ENCODE measurements around the gene TTLL8.
"Not testable (repeated sequence)": the region's sequence is repeated elsewhere in the genome, so short reads cannot be mapped to it uniquely, and the experiment has no call there.

TTLL8 gene

DNA sequence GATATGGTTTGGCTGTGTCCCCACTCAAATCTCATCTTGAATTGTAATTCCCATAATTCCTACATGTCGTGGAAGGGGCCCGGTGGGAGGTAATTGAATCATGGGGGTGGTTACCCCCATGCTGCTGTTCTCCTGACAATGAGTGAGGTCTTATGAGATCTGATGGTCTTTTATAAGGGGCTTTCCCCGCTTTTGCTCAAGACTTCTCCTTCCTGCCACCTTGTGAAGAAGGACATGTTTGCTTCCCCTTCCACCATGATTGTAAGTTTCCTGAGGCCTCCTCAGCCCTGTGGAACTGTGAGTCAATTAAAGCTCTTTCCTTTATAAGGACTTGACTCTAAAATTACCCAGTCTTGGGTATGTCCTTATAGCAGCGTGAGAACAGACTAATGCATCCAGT lies 28.9 kb upstream of the TTLL8 start:
- H3K4me1 ChIP-seq (ENCODE audit: control insufficient read depth, insufficient read depth, low read length); CTCF ChIA-PET; H3K36me3 ChIP-seq (ENCODE audit: control insufficient read depth in 2 of 2, insufficient read depth in 1 of 2, low read length in 2 of 2); H3K27ac ChIP-seq (ENCODE audit: extremely low read depth, low read depth, low read length); H3K9me3 ChIP-seq (ENCODE audit: control insufficient read depth, insufficient read depth, low read depth, low read length); POLR2A ChIA-PET; H3K4me3 ChIP-seq (ENCODE audit: low read depth, low read length): not testable (repeated sequence)
- TF ChIP-seq SETDB1 (IDR thresholded peaks at IDR 0.05; ENCODE audit: insufficient read length, low read length) (peak; percentile 86), ZSCAN5A (tag by site-specific recombination; IDR thresholded peaks at IDR 0.05) (peak; percentile 78; the same call in 1 of the 2 replicates)

GRCh38 chr22:50086526-50086925 lies 28.4 kb upstream of the TTLL8 start:
- Histone ChIP-seq H3K27ac (ENCODE audit: extremely low read depth, low read depth, low read length) (no peak overlapping the region), H3K9me3 (ENCODE audit: control insufficient read depth, insufficient read depth, low read depth, low read length) (no peaks in the 10 kb centered on the region), H3K4me3 (ENCODE audit: low read depth, low read length) (no peak overlapping the region), H3K36me3 (ENCODE audit: control insufficient read depth in 2 of 2, insufficient read depth in 1 of 2, low read length in 2 of 2) (no peaks in the 10 kb centered on the region), H3K4me1 (ENCODE audit: control insufficient read depth, insufficient read depth, low read length) (no peaks in the 10 kb centered on the region)
- POLR2A ChIA-PET = no interaction called here
- TF ChIP-seq RBAK (tag by site-specific recombination; IDR thresholded peaks at IDR 0.05) (no peak), ZBTB8A (tag by site-specific recombination; IDR thresholded peaks at IDR 0.05) (no peak), TRIM28 (IDR thresholded peaks at IDR 0.05; ENCODE audit: borderline replicate concordance, low read length) (no peak), ZNF174 (tag by site-specific recombination; IDR thresholded peaks at IDR 0.05) (no peak), SCRT2 (tag by site-specific recombination; IDR thresholded peaks at IDR 0.05) (no peak), ZNF626 (tag by site-specific recombination; IDR thresholded peaks at IDR 0.05) (no peak), ZNF580 (tag by site-specific recombination; IDR thresholded peaks at IDR 0.05) (no peak), ZNF146 (tag by site-specific recombination; IDR thresholded peaks at IDR 0.05) (no peak), ZNF558 (tag by site-specific recombination; IDR thresholded peaks at IDR 0.05) (no peak)
- CTCF ChIA-PET = no interaction called here

- Histone ChIP-seq H3K4me1 (ENCODE audit: control insufficient read depth, insufficient read depth, low read length) (no peaks in the 10 kb centered on the region), H3K9me3 (ENCODE audit: control insufficient read depth, insufficient read depth, low read depth, low read length) (no peaks in the 10 kb centered on the region), H3K36me3 (ENCODE audit: control insufficient read depth in 2 of 2, insufficient read depth in 1 of 2, low read length in 2 of 2) (no peaks in the 10 kb centered on the region), H3K4me3 (ENCODE audit: low read depth, low read length) (no peak within 1 kb of the TSS), H3K27ac (ENCODE audit: extremely low read depth, low read depth, low read length) (no peak within 1 kb of the TSS)
- POLR2A ChIA-PET = interaction anchor here (0.6 kb wide), 1 partner anchor 993 kb away, joined by 3 read pairs; no protein-coding TSS in a partner anchor
- CTCF ChIA-PET = interaction anchor here (0.8 kb wide), 1 partner anchor 18 kb away, joined by 3 read pairs; no protein-coding TSS in a partner anchor
- TF ChIP-seq ZNF776 (tag by site-specific recombination; IDR thresholded peaks at IDR 0.05; ENCODE audit: borderline replicate concordance) (no peak), ZNF404 (tag by site-specific recombination; IDR thresholded peaks at IDR 0.05) (no peak), ZNF175 (tag by site-specific recombination; IDR thresholded peaks at IDR 0.05) (no peak)
Observed at GRCh38 chr22:50085211-50085972, 27.3 kb upstream of the TTLL8 start, which contains the start of gene MLC1. TSS of gene MLC1 (minus strand) at chr22:50085426. CDS start at chr22:50084902, 524 bp downstream.

DNA sequence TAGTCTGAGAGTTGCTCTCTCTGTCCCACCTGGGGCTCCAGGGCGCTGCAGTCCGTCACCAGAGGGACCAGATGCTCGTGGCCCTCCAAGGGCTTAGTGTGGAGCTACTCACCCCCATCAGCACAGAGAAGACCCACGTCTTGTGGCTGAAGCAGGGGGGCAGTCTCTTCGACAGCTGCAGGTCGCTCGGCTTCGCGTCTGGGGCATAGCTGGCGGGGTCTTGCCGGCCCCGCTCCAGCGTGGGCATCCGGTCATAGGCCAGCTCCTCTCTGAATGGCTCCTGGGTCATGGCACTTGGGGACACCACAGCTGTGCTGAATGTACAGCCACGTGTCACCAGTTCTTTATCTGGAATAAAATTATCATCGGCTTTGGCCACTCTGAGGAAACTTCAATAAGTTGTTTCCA lies 26.5 kb upstream of the TTLL8 start:
- Histone ChIP-seq H3K36me3 (ENCODE audit: control insufficient read depth in 2 of 2, insufficient read depth in 1 of 2, low read length in 2 of 2) (no peaks in the 10 kb centered on the region), H3K4me1 (ENCODE audit: control insufficient read depth, insufficient read depth, low read length) (no peaks in the 10 kb centered on the region), H3K4me3 (ENCODE audit: low read depth, low read length) (no peak overlapping the region), H3K27ac (ENCODE audit: extremely low read depth, low read depth, low read length) (no peak overlapping the region), H3K9me3 (ENCODE audit: control insufficient read depth, insufficient read depth, low read depth, low read length) (no peaks in the 10 kb centered on the region)
- ChIA-PET CTCF (no interaction called here), POLR2A (no interaction called here)
- TF ChIP-seq ZFHX2 (tag by site-specific recombination; conservative IDR thresholded peaks at IDR 0.05) = no peak
- TF ChIP-seq KLF1 (tag by site-specific recombination; IDR thresholded peaks at IDR 0.05) = no peak

Measured in HEK293 (cell line).